HTR-8/SVneo (cell line): Measurements from ENCODE around the gene KIRREL1.

Source experiments
- DNase-seq: peaks from one replicate; pipeline ENCODE4 v3.0.0; 2011; ENCODE audit warnings: low spot score, mixed read lengths; ENCODE audit not compliant: insufficient read length
- FAIRE-seq: peaks from 2 replicates; lab custom pipeline; 2011; peaks lifted over from hg19 to GRCh38; lab: Jason Lieb, UNC

KIRREL1 gene

GRCh38 chr1:157993147-157993917, at the start of gene KIRREL1:
KIRREL1 (plus strand) TSS chr1:157993645; CDS start chr1:157993677, 32 bp downstream.
- FAIRE-seq (no peak), DNase-seq (no peak)

DNA sequence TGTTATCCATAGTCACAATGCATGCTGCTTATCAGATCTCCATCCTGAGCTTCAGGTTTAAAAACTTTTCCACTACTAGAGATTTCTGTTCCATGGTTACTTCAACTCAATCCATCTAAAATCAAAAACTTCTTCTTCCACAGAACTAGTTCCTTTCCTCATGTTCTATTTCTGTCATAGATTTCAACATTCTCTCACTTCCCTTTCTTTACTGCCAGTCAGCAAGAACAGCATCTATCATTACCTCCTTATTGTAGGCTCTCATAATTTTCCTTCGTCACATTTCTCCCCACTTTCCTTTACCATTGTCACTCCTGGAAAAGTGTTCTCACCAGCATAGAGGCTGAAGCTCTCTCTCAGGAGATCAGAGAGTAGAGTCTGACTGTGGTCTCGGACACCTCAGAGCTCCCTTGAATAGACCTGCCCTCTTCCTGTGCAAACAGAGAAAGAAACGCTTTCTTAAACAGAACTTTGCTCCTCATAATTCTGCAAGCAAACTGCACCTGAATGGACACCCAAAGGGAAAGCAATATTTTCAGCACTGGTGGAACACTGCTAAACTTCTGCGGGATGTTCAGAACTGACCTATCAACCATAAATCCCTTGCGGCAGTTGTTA, 48.7 kb upstream of the KIRREL1 start:
- DNase-seq (no peak), FAIRE-seq (no peak)

DNA sequence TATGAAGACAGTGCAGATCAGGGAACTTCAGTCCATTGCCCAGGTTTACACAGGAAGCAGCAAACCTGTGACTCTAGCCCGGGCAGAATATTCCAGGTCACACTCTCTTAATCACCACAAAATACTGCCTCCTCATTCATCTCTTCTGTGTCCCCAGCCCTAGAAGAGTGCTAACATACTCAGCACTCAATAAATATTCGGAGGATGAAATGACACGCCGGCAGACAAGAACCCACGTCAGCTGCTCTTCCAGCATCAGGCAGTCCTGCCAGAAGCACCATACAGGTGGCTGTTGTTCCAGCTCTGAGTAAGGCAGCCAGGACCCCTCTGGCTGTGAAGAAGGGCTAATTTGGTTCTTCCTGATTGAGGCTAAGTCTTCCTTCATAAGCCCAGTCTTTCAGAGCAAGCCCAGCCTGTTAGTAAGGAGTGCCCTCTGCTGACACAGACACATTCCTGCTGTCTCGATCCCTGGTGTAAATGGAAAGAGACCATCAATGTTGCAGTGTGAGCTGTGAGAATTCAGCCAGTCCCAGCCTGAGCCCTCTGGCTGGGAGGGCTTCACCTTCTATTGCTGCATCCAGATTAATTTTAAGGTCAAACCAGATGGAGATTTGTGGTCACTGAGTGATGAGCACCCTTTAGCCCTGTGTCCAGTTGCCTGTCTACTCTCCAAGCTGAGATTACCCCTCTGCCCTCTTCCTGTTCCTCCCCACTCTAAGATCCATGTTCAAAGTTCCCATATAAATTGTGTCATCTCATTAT, 45.0 kb upstream of the KIRREL1 start:
- FAIRE-seq (peak; percentile 13), DNase-seq (peak; percentile 20)

DNA sequence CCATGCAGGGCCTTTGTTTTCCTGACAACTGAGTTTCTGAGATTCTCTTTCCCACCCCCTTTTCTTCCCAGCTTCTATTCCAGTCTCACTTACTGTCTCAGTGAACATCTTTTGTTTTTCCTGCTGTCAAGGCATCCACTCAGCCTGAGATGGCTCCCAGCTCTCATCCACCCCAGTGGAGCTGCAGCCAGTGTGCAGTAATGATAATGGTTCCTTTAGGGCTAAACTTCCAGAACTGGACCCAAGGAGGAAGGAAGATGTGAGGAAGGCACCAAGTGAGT, 44.4 kb upstream of the KIRREL1 start:
- FAIRE-seq, result no peak
- DNase-seq, result no peak

GRCh38 chr1:157951230-157951629, 42.2 kb upstream of the KIRREL1 start:
- FAIRE-seq, result no peak
- DNase-seq, result no peak

DNA sequence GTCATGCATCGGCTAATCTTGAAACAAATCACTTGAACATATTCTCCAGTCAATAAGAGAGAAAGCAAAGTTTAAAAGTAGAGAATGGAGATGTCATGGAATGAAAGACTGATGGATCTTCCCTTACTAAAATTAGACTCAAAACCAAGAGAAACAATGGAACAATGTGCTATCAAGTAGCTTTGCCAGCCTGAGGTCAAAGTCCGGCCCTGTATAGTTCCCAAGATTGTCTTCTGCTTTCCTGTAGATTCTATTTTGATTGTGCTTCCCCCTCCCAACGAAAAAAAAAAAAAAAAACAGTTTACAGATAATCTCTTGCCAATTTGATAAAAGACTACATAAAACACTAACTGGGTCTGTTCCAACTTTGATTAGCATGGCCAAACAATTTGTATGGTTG, 40.8 kb upstream of the KIRREL1 start:
- DNase-seq, result no peak
- FAIRE-seq, result no peak

DNA sequence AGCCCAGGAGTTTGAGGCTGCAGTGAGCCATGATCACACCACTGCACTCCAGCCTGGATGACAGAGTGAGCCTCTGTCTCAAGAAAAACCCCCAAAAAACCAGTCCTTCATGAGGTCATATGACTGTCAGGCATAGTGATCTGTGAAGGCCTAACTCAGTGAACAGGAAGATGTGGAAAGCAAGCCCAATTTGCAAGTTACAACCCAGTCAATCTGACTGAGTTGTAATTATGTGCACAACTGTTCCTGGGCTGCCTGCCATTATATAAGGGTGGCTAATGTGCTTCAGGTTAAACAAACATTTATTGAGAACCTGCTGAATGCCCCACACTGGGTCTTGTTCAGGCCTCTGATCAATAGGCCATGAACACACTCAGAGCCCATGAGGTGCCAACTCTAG, 38.2 kb upstream of the KIRREL1 start:
- FAIRE-seq (no peak), DNase-seq (no peak)

DNA sequence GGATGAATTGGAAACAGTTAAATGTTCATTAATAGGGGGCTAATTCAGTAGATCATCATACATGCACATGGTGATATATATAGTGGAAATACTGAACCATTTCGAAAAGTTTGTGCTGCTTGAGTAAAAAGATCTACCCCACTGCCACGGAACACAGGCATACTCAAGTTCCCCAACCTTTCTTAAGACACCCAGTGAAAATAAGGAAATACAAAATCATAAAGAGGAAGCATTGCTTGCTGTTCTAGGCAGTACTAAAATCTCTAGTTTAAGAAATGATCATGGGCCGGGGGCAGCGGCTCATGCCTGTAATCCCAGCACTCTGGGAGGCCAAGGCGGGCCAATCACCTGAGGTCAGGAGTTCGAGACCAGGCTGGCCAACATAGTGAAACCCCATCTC, 37.6 kb upstream of the KIRREL1 start:
- DNase-seq (no peak), FAIRE-seq (no peak)

- no peak for FAIRE-seq
- no peak for DNase-seq
Measured at GRCh38 chr1:157956732-157957131, 36.7 kb upstream of the KIRREL1 start.

GRCh38 chr1:157958263-157958662, 35.2 kb upstream of the KIRREL1 start:
- DNase-seq, result no peak
- no peak for FAIRE-seq

DNA sequence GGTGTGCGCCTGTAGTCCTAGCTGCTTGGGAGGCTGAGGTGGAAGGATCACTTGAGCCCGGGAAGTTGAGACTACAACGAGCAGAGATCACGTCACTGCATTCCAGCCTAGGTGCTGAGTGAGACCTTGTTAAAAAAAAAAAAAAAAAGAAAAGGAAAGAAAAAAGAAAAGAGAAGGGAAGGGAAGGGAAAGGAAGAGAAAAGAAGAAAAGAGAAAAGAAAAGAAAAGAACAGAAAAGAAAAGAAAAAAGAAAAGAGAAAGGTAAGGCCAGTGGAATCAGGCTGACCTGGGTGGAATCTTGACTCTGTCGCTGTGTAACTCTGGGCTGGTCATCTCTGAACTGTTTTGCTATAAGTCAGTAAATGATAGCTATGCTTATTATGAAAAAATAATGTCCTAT, 33.7 kb upstream of the KIRREL1 start:
- no peak for DNase-seq
- FAIRE-seq, result no peak

GRCh38 chr1:157960773-157961172, 32.7 kb upstream of the KIRREL1 start:
- DNase-seq, result no peak
- FAIRE-seq, result no peak

- FAIRE-seq (peak; percentile 42), DNase-seq (peak; percentile 36)
Measured at GRCh38 chr1:157961805-157962762, 31.4 kb upstream of the KIRREL1 start.

- no peak for FAIRE-seq
Measured at GRCh38 chr1:157963713-157964112, 29.7 kb upstream of the KIRREL1 start.

DNA sequence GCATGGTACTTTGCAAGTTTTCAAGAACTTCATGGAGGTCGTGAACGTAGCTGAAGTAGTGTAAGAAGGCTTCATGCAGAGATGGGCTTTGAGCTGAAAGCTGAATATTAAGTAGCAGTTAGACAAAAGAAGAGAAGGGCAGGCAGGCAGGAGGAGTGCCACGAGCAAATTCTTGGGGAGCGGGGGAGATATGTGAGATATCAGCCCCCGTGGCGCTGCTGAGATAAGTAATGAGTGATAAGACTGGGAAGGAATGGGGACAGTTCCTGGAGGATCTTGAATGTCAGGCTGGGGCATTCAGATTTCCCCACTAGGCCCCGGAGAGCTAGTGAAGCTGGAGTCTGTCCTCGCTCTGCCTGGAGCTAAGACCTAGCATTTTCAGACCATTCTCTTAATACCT, 27.9 kb upstream of the KIRREL1 start:
- no peak for FAIRE-seq

More at GRCh38 chr1:157963713-157964112, 29.7 kb upstream of the KIRREL1 start:
- DNase-seq, result peak; percentile 63

DNA sequence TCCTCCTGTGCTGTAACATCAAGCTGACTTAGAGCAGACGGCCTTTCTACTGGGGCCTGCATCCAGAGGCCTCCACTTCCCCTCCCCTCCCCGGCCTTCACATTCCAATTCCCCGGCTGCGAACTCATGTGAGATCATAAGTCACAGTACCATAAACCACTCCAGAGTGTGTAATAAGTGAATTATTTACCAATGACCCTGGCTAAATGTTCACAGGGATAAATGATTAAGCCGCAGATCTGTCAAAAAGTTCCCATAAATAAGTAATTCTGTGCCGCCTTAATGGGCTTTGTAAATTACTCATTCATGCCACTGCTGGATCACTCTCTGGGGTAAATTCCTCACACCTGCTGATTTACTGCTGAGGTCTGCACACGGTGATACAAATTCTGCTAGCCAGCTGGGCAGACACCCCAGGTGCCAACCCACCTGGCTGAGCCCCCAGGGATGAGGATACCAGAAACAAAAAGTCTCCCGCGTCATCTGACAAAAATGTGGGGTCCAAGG, 27.4 kb upstream of the KIRREL1 start:
- no peak for FAIRE-seq
- DNase-seq, result no peak

More for the DNA sequence above, 27.9 kb upstream of the KIRREL1 start:
- no peak for DNase-seq

DNA sequence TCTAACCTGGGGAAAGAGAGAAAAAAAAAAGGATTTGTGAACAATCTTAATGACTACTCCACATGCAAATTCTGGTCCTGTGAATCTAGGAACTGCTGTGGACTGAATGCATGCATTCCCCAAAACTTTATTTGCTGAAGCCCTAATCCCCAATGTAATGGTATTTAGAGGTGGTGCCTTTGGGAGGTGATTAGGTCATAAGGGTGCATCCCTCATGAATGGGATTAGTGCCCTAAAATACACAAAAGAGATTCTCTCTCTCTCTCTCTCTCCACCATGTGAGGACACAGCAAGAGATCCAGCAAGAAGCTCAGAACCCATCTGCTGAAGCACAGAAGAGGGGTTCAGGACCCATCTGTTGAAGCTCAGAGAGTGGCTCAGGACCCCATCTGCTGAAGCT, 26.2 kb upstream of the KIRREL1 start:
- DNase-seq, result no peak
- no peak for FAIRE-seq

GRCh38 chr1:157968508-157968907, 24.9 kb upstream of the KIRREL1 start:
- DNase-seq, result no peak
- no peak for FAIRE-seq

DNA sequence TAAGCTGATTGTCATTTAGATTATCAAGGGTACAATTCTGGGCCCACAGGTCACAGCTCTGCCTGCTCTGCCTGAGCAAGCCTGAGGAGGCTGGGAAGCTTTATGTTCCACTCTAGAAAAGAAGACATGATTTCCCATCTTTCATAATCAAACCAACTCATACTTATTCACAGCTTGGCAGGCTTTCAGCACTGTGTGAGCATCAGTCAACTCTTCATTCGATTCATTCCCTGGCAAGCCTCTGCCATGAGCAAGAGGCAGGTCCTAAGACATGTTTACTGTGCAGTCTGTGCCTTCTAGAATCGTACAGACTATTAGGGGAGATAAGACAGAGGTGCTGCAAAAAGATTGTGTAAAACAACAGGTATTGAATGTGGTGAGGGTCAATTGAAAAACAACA, 24.5 kb upstream of the KIRREL1 start:
- FAIRE-seq (no peak), DNase-seq (no peak)
